ENCODE measurements around the gene PLCB1.

PLCB1 gene

GRCh38 chr20:8670207-8670892 lies 538.3 kb downstream of the PLCB1 start:
- Histone ChIP-seq H2AFZ (ENCODE audit: low read length) (no peak overlapping the region), H3K4me2 (ENCODE audit: low read length) (no peak overlapping the region), H4K20me1 (ENCODE audit: insufficient read depth, low read length) (no peaks in the 10 kb centered on the region), H3K9ac (ENCODE audit: low read length) (no peak overlapping the region), H3K9me3 (ENCODE audit: low read length) (no peaks in the 10 kb centered on the region), H3K79me2 (ENCODE audit: insufficient read depth, low read length) (no peaks in the 10 kb centered on the region), H3K4me3 (ENCODE audit: low read depth, low read length, poor library complexity, severe bottlenecking) (no peak overlapping the region), H3K27me3 (ENCODE audit: insufficient read depth, low read length) (0 out of 2 replicates have a peak, but pooled peaks cover 4% of the 10 kb centered on the region), H3F3A (ENCODE audit: insufficient read depth, low read length) (no peaks in the 10 kb centered on the region), H3K9me2 (ENCODE audit: low read depth, low read length) (no peaks in the 10 kb centered on the region), H3K36me3 (ENCODE audit: insufficient read depth, low read length) (no peaks in the 10 kb centered on the region), H3K27ac (ENCODE audit: low read depth, low read length, poor library complexity, severe bottlenecking) (no peak overlapping the region), H3K4me1 (ENCODE audit: insufficient read depth, low read length, severe bottlenecking) (no peaks in the 10 kb centered on the region)
- TF ChIP-seq, protein P1, sequence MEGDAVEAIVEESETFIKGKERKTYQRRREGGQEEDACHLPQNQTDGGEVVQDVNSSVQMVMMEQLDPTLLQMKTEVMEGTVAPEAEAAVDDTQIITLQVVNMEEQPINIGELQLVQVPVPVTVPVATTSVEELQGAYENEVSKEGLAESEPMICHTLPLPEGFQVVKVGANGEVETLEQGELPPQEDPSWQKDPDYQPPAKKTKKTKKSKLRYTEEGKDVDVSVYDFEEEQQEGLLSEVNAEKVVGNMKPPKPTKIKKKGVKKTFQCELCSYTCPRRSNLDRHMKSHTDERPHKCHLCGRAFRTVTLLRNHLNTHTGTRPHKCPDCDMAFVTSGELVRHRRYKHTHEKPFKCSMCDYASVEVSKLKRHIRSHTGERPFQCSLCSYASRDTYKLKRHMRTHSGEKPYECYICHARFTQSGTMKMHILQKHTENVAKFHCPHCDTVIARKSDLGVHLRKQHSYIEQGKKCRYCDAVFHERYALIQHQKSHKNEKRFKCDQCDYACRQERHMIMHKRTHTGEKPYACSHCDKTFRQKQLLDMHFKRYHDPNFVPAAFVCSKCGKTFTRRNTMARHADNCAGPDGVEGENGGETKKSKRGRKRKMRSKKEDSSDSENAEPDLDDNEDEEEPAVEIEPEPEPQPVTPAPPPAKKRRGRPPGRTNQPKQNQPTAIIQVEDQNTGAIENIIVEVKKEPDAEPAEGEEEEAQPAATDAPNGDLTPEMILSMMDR (IDR thresholded peaks at IDR 0.05; ENCODE audit: low read length), result no peak
- no peak for TF ChIP-seq EZH2 (IDR thresholded peaks at IDR 0.05; ENCODE audit: borderline replicate concordance, low read length)

DNA sequence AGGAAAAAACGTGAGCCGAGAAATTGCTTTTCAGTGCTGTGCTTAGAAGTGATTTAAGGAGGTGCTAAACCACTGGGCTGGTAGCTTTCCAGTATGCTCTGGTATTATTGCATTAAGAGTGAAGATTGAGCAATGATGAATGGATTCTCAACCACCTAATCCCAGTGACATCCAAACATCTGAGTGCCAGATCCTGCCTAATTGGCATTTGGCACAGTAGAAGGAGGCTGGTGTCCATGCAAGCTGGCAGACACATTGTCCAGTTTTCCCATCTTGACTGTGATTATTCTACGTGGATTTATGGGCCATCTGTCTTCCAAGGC lies 538.8 kb downstream of the PLCB1 start:
- H3F3A ChIP-seq (ENCODE audit: insufficient read depth, low read length), result no peaks in the 10 kb centered on the region
- no peak overlapping the region for H3K27ac ChIP-seq (ENCODE audit: low read depth, low read length, poor library complexity, severe bottlenecking)
- H3K4me1 ChIP-seq (ENCODE audit: insufficient read depth, low read length, severe bottlenecking), result no peaks in the 10 kb centered on the region
- H3K4me2 ChIP-seq (ENCODE audit: low read length), result no peak overlapping the region
- 0 out of 2 replicates have a peak, but pooled peaks cover 4% of the 10 kb centered on the region for H3K27me3 ChIP-seq (ENCODE audit: insufficient read depth, low read length)
- no peaks in the 10 kb centered on the region for H3K9me3 ChIP-seq (ENCODE audit: low read length)
- no peak for TF ChIP-seq EZH2 (IDR thresholded peaks at IDR 0.05; ENCODE audit: borderline replicate concordance, low read length)
- TF ChIP-seq, protein P1 (IDR thresholded peaks at IDR 0.05; ENCODE audit: low read length), result no peak
- no peak overlapping the region for H2AFZ ChIP-seq (ENCODE audit: low read length)
- no peaks in the 10 kb centered on the region for H4K20me1 ChIP-seq (ENCODE audit: insufficient read depth, low read length)
- no peak overlapping the region for H3K9ac ChIP-seq (ENCODE audit: low read length)
- H3K36me3 ChIP-seq (ENCODE audit: insufficient read depth, low read length), result no peaks in the 10 kb centered on the region
- H3K4me3 ChIP-seq (ENCODE audit: low read depth, low read length, poor library complexity, severe bottlenecking), result no peak overlapping the region
- no peaks in the 10 kb centered on the region for H3K79me2 ChIP-seq (ENCODE audit: insufficient read depth, low read length)
- no peaks in the 10 kb centered on the region for H3K9me2 ChIP-seq (ENCODE audit: low read depth, low read length)

DNA sequence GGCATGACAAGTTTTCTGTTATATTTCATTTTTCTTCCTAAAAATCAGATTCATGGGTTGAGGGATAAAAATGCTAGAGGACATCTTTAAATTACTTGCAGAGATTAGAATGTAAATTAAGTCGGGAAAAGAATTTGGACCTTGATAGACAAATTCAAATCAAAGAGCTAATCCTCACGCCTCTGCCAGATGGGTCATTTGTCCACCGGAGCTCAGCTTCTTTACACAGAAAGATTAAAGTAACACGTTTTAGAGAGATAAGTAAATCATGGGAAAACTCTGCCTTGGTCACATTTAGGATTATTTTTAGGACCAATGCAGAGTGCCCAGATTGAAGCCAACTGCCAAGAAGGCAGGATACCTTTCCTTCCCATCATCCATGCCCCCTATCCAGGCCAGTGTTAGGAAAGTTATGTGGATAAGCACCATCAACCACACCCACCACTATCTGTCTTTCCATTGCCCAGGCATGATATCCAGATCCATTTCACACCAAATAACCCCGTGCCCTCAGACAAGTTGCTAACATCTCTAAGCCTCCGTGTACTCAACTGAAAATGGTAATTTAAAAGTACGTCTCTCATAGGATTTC lies 539.4 kb downstream of the PLCB1 start:
- Histone ChIP-seq H3K9me2 (ENCODE audit: low read depth, low read length) (no peaks in the 10 kb centered on the region), H3K27me3 (ENCODE audit: insufficient read depth, low read length) (0 out of 2 replicates have a peak, but pooled peaks cover 4% of the 10 kb centered on the region), H4K20me1 (ENCODE audit: insufficient read depth, low read length) (no peaks in the 10 kb centered on the region), H3K79me2 (ENCODE audit: insufficient read depth, low read length) (no peaks in the 10 kb centered on the region), H3K36me3 (ENCODE audit: insufficient read depth, low read length) (no peaks in the 10 kb centered on the region), H3K4me2 (ENCODE audit: low read length) (no peak overlapping the region), H2AFZ (ENCODE audit: low read length) (no peak overlapping the region), H3K4me3 (ENCODE audit: low read depth, low read length, poor library complexity, severe bottlenecking) (no peak overlapping the region), H3F3A (ENCODE audit: insufficient read depth, low read length) (no peaks in the 10 kb centered on the region), H3K27ac (ENCODE audit: low read depth, low read length, poor library complexity, severe bottlenecking) (no peak overlapping the region), H3K9me3 (ENCODE audit: low read length) (no peaks in the 10 kb centered on the region), H3K9ac (ENCODE audit: low read length) (no peak overlapping the region), H3K4me1 (ENCODE audit: insufficient read depth, low read length, severe bottlenecking) (no peaks in the 10 kb centered on the region)
- TF ChIP-seq, protein P1 (IDR thresholded peaks at IDR 0.05; ENCODE audit: low read length), result no peak
- no peak for TF ChIP-seq EZH2 (IDR thresholded peaks at IDR 0.05; ENCODE audit: borderline replicate concordance, low read length)
